Measurements from ENCODE around the gene MUC4. TPM values are rescaled to one million over a fixed set of nuclear protein-coding genes. Genes with fewer than 3 reads are reported as not detected.

The MUC4 gene
- under 0.01 TPM in 1 of 2 replicates, not detected in the other for polyA plus RNA-seq (2014; cell fraction: cytosol; rRNA removed)
- 0.13 and 1.1 TPM in 2 replicates for polyA plus RNA-seq (2014; cell fraction: nucleus; rRNA removed)

GRCh38 chr3:195811756-195812155, at the start of gene MUC4:
TSS of gene MUC4 (minus strand) at chr3:195811929. CDS start at chr3:195811817, 112 bp downstream.
- no peak for DNase-seq (ENCODE audit: low spot score)

DNA sequence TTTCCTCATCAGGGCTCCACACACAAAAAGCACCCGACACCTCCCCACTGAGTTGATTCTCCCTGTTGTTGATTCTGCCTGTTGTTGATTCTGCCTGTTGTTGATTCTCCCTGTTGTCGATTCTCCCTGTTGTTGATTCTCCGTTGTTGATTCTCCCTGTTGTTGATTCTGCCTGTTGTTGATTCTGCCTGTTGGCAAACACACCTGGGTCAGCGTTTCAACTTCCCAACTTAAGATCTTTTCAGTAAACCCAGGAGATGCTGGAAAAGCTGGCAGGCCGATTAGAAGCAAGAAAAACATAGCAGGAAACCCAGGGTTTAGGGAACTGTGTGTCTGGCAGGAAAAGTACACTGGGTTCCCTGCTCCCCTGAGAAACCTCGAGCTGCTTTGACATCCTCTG, 48.7 kb upstream of the MUC4 start:
- DNase-seq (ENCODE audit: low spot score), result no peak

- no peak for DNase-seq (ENCODE audit: low spot score)
These were observed 48.2 kb upstream of the MUC4 start for GRCh38 chr3:195859846-195860411.

- DNase-seq (ENCODE audit: low spot score), result peak; percentile 67
These were observed 47.5 kb upstream of the MUC4 start for GRCh38 chr3:195859061-195859845.

GRCh38 chr3:195856410-195857084, 44.8 kb upstream of the MUC4 start:
- no peak for DNase-seq (ENCODE audit: low spot score)

DNA sequence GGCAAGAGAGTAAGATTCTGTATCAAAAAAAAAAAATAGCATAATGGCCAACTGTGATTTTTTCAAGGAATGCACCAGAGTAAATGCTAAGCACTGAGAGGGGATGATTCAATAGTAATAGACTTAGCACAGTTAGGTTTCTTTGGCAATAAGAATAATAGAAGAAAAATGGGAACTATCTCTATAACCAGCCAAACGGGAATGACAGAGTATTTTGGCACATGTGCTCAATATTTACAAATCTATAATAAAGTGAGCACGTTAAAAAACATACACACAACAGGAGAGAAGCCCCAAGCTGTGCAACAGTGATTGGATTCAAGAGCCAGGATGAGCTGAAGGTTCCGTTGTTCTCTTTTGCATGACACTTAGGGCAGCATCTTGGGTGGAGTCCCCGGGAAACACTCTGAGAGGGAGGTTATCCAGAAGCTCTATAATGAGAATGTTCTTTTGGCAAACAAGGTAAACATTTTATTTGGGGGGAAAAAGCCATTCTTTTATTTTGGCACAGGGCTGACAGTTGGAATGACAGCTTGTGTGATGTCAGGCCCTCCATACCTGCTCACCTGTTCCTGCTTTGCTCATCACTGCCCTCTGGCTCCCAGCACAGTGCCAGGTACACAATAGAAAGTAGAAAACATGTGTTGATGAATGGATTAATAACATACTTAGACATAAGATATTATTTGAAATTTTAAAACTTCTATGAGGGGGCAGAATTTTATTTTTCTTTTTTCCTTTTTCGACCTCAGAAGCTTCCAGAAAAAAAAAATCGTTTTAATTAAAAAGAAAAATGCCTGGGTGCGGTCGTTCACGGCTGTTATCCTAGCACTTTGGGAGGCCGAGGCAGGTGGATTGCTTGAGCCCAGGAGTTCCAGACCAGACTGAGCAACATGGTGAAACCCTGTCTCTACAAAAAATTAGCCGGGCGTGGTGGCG, 44.0 kb upstream of the MUC4 start:
- DNase-seq (ENCODE audit: low spot score), result no peak

GRCh38 chr3:195854628-195855294, 43.0 kb upstream of the MUC4 start:
- no peak for DNase-seq (ENCODE audit: low spot score)

DNA sequence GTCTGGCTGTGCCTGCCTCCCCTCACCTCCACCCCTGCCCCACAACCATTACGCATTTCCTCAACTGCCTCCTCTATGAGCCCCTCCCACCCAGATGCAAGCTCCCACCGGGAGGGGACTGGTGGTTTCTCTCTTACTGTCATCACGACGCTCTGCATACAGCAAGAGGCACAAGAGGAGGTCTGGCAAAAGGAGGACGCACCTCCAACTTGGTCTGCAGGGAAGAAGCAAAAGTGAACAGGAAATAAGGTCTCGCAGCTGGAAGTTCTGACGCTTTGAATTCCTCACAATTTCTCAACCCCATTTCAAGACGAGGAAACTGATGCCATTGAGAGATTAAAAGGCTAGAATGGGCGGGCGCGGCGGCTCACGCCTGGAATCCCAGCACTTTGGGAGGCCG, 42.3 kb upstream of the MUC4 start:
- peak; percentile 49 for DNase-seq (ENCODE audit: low spot score)

DNA sequence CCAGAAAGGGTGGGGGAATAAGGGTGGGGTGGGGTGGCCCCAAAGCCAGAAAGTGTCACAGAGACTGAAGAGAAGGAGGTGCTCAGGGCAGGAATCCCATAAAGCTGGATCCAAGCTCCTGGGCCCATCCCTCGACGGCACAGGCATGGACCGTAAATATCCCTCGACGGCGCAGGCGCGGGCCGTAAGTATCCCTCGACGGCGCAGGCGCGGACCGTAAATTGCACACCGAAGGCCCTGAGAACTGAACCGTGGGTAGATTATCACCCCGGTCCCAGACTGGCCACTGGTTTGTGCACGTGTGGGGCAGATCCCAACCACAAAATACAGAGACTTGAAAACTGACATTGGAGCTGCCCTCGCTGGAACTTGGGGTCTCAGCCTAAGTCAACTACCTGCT, 41.3 kb upstream of the MUC4 start:
- DNase-seq (ENCODE audit: low spot score), result no peak

GRCh38 chr3:195850857-195851543, 39.3 kb upstream of the MUC4 start:
- DNase-seq (ENCODE audit: low spot score), result peak; percentile 90

DNA sequence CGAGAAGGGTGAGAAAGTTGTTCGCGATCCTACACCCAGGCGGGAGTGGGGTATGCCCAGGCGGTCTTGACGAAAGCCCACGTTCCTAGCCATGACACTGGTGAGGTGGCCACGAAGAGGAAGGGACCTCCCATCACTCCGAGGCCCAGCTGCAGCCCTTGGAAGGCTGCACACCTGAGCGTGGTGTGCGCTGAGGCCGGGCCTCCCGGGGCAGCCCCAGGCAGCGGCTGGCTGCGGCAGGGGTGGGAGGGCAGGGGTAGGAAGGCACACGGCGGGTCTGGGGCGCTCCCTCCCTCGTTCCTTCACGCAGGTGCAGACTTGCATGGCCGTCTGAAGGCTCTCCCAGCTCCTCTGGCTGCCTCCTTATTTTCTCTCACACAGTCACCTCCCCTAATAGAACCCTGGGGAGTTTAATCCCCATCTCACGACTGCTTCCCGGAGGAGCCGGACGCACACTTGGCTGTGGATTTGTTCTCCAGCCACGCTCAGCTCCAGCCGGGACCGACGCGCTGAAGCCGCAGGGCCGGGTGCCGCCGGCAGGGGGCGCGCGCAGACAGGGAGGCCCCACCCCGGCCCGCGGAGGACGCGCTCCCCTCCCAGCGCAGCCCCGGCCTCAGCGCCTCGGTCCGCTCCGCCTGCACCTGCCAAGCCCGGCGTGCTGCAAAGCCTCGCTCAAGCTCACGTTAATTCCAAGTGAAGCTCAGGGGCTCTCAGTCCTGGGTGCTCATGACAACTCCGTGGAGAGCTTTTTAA, 37.8 kb upstream of the MUC4 start:
- DNase-seq (ENCODE audit: low spot score), result no peak

DNA sequence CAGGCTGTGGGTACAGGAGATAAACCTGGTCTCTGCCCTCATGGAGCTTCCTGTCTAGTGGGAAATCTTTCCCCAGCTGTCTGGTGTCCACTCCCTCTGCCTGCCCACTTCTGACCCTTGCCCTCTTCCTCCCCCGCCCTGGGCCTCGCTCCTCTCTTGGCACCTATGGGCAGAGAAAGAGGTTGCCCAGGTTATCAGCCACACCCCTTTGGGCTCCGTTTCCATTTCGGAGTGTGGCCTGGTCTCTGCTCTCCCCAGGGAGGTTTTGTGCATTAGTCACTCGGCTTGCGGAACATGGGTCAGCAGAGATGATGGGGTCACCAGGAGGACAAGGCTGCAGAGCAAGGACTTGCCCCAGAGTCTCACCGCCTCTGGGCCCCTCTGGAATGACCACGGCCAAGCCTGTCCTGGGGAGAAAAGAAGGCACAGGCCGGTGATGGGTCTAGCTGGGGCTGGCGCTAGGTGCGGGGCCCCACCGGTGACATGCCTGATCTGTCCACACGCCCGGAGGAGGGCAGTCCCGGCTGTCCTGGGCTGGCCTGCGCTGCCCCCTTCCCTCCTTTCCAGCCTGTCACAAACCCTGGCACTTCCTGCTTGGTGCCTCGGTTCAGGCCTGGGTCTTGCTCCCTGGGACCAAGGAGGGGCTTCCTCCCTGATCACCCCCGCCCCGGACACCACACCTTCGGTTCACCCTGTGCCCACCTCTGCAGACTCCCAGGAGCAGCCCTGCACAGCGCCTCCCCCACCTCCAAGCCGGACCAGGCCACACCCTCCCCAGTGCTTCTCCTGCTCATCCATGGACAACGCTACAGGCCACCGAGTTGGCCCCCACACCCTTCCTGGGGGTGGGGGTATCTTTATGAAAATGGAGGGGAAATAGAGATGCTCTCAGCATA, 35.6 kb upstream of the MUC4 start:
- DNase-seq (ENCODE audit: low spot score), result no peak

- DNase-seq (ENCODE audit: low spot score), result no peak
These were observed 33.8 kb upstream of the MUC4 start for GRCh38 chr3:195845483-195845882.

GRCh38 chr3:195844671-195845218, 33.0 kb upstream of the MUC4 start:
- DNase-seq (ENCODE audit: low spot score), result no peak

DNA sequence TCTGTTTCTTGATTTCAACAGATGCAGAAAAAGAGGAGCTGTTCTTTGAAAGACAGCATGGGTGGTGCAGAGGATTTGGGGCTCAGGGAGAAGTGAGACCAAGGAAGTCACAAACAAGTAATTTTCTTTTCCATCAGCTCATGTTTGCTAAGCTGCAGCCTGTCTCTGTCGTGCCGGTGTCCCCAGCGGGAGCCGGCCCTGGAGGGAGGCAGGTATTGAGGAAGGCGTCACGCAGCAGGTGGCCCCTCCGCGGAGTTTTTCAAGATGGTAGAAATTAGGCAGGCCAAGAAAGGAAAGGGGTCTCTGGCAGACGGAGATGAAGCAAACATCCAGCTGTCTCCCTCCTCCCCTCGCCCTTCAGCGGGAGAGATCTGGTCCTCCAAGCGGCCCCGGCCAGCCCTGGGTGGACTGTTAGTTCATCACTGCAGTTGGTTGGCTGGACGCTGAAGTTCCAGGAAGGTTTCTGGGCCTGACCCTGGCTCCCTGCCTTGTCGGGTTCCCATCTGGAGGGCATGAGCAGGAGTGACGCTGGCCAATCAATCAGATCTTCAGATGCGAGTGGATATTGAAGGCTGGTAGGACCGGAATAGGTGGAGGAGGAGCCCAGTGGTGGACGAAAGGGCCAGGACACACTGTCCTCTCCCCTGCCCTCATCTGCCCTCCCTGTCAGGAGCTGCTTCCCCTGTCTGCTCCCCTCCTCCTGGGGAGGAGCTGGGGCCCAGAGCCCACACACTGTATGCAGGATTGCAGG, 27.7 kb upstream of the MUC4 start:
- DNase-seq (ENCODE audit: low spot score), result no peak

- DNase-seq (ENCODE audit: low spot score), result no peak
These were observed 27.0 kb upstream of the MUC4 start for GRCh38 chr3:195838714-195839113.

GRCh38 chr3:195836476-195837135, 24.9 kb upstream of the MUC4 start:
- DNase-seq (ENCODE audit: low spot score), result no peak
